GM21381 (cell line): Measurements from ENCODE around the gene TDP2.

Experiments
- ATAC-seq: cut with Tn5 transposase; IDR thresholded peaks from one replicate; pipeline ENCODE4 v1.9.1; 2021; ENCODE audit warnings: mild to moderate bottlenecking, moderate library complexity; ENCODE audit not compliant: unreplicated experiment

The TDP2 gene

DNA sequence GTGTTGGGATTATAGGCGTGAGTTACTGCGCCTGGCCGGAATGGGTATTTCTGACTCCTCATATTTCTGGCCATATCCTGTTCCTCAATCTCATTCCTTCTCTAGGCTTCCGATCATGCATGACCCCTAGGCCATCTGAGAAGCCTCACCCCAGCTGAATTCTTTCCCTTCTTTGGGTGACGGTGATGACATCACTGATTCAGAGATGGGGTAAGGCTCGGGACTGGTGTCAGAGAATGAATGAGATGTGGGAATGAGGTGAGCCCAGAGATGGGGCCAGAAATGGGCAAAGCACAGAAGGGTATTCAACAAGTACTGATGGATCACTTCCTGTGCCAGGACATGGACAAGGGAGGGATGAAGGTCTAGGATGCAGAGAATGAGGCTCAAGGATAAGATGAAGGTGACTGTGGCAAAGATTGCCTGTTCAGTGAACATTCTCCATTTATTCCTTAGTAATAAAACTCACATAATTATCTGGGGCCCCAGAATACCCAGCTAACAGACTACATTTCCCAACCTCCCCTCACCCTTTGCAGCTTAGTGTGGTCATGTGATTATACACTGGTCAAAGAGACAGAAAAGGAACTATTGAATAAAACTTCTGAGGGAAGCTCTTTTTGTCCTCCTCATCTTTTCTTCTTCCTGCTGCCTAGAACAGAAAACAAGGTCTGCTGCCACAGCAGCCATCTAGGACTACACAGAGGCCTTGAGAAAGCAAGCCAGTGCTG lies 60.3 kb downstream of the TDP2 start:
- no peak for ATAC-seq

DNA sequence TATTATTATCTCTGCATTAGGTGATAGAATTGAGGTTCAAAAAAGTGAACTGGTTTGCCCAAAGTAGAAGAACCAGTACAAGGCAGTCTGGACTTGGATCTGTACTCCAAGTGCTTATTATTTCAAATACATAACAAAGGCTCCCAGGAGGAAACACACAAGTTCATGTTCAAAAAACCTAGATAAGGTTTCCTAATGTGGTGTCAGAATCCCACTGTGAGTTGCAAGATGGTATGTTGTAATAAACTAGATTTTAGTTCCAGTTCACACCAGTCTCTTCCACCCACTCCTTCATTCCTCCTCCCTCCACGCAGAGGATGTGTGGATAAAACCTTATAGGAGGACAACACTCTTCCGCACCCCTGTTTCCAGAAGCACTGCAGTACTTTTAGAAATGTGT lies 63.5 kb downstream of the TDP2 start:
- no peak for ATAC-seq

DNA sequence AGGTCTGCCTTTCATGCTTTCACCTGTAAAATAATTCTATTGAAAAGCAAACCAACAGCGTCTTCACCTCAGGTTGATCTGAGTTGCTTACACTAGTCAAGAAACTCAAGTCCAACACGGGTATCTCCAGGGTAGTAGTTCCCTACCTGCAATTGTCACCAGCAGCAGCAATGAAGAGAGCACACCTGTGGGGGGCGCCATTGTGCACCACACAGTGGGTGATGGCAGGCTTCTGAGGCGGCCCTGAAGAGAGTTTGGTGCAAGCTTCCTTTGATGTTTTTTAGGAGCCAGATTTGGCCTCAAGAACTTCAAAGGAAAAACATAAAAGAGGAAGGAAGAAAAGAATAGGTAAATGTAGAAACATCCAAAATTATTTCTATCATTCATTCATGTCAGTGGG lies 65.8 kb downstream of the TDP2 start:
- ATAC-seq, result no peak
